Activated naive CD4-positive, alpha-beta T cell treated with anti-CD3 and anti-CD28 coated beads, Interleukin-2, amount 10 ng/mL, durations not matched to agents 7 days and 5 days (primary cell): ENCODE measurements around the gene DHCR24.

Experiments used
- CTCF ChIA-PET: fragments of 350-600 bp; sonication (Branson Sonifier 250); formaldehyde crosslinking; loops from one replicate; lab custom pipeline; 2021; ENCODE audit warnings: antibody characterized with exemption; lab: Charles Lee
- DNase-seq: peaks from one replicate; pipeline ENCODE4 v3.0.0-alpha.2; 2020
- H3K27ac Mint-ChIP-seq: one replicate; pipeline ENCODE4 v1.8.0; 2021; ENCODE audit warnings: mild to moderate bottlenecking, moderate library complexity, mixed read lengths
- H3K27me3 Mint-ChIP-seq: one replicate; pipeline ENCODE4 v1.8.0; 2021; ENCODE audit warnings: mild to moderate bottlenecking, mixed read lengths
- H3K36me3 Mint-ChIP-seq: one replicate; pipeline ENCODE4 v1.8.0; 2021; ENCODE audit warnings: mixed read lengths
- H3K4me1 Mint-ChIP-seq: one replicate; pipeline ENCODE4 v1.8.0; 2021; ENCODE audit warnings: mixed read lengths
- H3K4me3 Mint-ChIP-seq: one replicate; pipeline ENCODE4 v1.8.0; 2021; ENCODE audit warnings: mild to moderate bottlenecking, moderate library complexity, mixed read lengths
- H3K9me3 Mint-ChIP-seq: one replicate; pipeline ENCODE4 v1.8.0; 2021; ENCODE audit warnings: mixed read lengths

Gene DHCR24

GRCh38 chr1:54864460-54865208 is 22.4 kb downstream of the DHCR24 start:
- CTCF ChIA-PET = no interaction called here
- H3K4me3 Mint-ChIP-seq = no peak overlapping the region
- no peak for DNase-seq
- H3K27ac Mint-ChIP-seq = no peak overlapping the region
- H3K36me3 Mint-ChIP-seq = peaks cover 60% of the 10 kb centered on the region
- no peaks in the 10 kb centered on the region for H3K9me3 Mint-ChIP-seq
- no peaks in the 10 kb centered on the region for H3K4me1 Mint-ChIP-seq
- H3K27me3 Mint-ChIP-seq = no peaks in the 10 kb centered on the region

DNA sequence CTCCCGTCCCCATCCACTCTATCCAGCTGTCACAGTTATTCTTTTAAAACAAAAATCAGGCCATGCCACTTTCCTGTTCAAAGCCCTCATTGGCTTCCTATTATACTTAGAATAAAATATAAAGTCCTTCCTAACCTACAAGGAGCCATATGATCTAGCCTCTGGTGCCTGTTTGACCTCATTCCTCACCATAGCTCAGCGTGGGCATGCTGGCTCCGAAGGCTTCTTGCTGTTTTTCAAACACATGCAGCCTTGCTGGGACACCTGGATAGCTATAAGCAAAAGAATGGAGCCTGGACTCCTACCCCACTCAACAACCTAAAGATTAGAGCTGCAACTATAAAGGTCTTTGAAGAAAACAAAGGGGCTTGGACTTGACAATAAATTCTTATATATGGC is 23.7 kb downstream of the DHCR24 start:
- Mint-ChIP-seq H3K4me3 (no peak overlapping the region), H3K36me3 (peaks cover 55% of the 10 kb centered on the region), H3K9me3 (no peaks in the 10 kb centered on the region), H3K27ac (no peak overlapping the region), H3K4me1 (no peaks in the 10 kb centered on the region), H3K27me3 (no peaks in the 10 kb centered on the region)
- CTCF ChIA-PET = no interaction called here
- no peak for DNase-seq

DNA sequence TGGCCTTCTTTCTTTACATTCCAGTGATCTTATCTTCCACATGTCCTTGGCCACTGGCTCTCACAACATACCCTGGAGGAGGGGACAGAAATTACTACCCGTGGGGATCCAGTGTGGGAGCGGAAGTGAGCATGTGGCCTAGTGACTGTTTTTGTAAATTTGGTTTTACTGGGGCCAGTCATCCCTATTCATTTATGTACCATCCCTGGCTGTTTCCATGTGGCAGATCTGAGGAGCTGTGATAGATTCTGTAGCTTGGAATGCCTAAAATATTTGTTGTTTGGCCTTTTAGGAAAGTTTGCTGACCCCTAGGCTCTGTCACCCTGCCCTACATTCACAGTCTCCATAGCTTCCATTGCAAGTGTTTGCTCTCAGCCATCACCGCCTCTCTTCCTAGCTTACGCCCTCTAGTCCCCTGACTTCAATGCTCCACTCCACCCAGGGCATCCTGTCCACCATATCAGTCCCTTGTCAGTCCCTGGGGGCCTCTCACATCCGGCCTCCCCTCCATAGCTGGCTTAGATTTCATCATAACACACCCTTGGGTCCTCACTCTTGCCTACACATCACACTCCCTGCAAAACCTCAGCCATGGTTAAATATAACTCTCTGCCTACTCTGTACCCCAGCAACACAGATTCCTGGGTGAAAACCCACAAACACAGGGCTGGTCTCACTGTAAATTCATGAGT is 25.8 kb downstream of the DHCR24 start:
- Mint-ChIP-seq H3K4me1 (no peaks in the 10 kb centered on the region), H3K27me3 (no peaks in the 10 kb centered on the region), H3K27ac (no peak overlapping the region), H3K9me3 (no peaks in the 10 kb centered on the region), H3K36me3 (peaks cover 54% of the 10 kb centered on the region), H3K4me3 (no peak overlapping the region)
- no peak for DNase-seq
- CTCF ChIA-PET = no interaction called here

GRCh38 chr1:54859700-54860391 is 27.1 kb downstream of the DHCR24 start:
- Mint-ChIP-seq H3K9me3 (no peaks in the 10 kb centered on the region), H3K4me3 (no peak overlapping the region), H3K4me1 (no peaks in the 10 kb centered on the region), H3K36me3 (peaks cover 50% of the 10 kb centered on the region), H3K27me3 (no peaks in the 10 kb centered on the region), H3K27ac (no peak overlapping the region)
- DNase-seq = no peak
- CTCF ChIA-PET = no interaction called here

GRCh38 chr1:54857746-54858561 is 29.0 kb downstream of the DHCR24 start:
- Mint-ChIP-seq H3K27me3 (no peaks in the 10 kb centered on the region), H3K27ac (no peak overlapping the region), H3K4me3 (no peak overlapping the region), H3K36me3 (peaks cover 47% of the 10 kb centered on the region), H3K4me1 (no peaks in the 10 kb centered on the region), H3K9me3 (no peaks in the 10 kb centered on the region)
- CTCF ChIA-PET = interaction anchor here (1.3 kb wide), 1 partner anchor 87 kb away, joined by 3 read pairs; no protein-coding TSS in a partner anchor
- DNase-seq = no peak

GRCh38 chr1:54857141-54857540 is 29.9 kb downstream of the DHCR24 start:
- DNase-seq = no peak
- Mint-ChIP-seq H3K4me1 (no peaks in the 10 kb centered on the region), H3K27me3 (no peaks in the 10 kb centered on the region), H3K9me3 (no peaks in the 10 kb centered on the region), H3K36me3 (peaks cover 50% of the 10 kb centered on the region), H3K27ac (no peak overlapping the region), H3K4me3 (no peak overlapping the region)
- CTCF ChIA-PET = interaction anchor here (1.3 kb wide), 1 partner anchor 88 kb away, joined by 3 read pairs; no protein-coding TSS in a partner anchor

- Mint-ChIP-seq H3K4me3 (no peak overlapping the region), H3K27ac (no peak overlapping the region), H3K36me3 (peaks cover 42% of the 10 kb centered on the region), H3K27me3 (no peaks in the 10 kb centered on the region), H3K4me1 (no peaks in the 10 kb centered on the region), H3K9me3 (no peaks in the 10 kb centered on the region)
- no peak for DNase-seq
- CTCF ChIA-PET = interaction anchor here (0.8 kb wide), 1 partner anchor 44 kb away, joined by 3 read pairs; no protein-coding TSS in a partner anchor
Observed at GRCh38 chr1:54854381-54855020, 32.5 kb downstream of the DHCR24 start.

GRCh38 chr1:54853793-54854370 is 33.1 kb downstream of the DHCR24 start:
- H3K27me3 Mint-ChIP-seq = no peaks in the 10 kb centered on the region
- no peak for DNase-seq
- no peaks in the 10 kb centered on the region for H3K4me1 Mint-ChIP-seq
- H3K9me3 Mint-ChIP-seq = no peaks in the 10 kb centered on the region
- H3K36me3 Mint-ChIP-seq = peaks cover 41% of the 10 kb centered on the region
- no peak overlapping the region for H3K27ac Mint-ChIP-seq
- CTCF ChIA-PET = interaction anchor here (0.8 kb wide), 1 partner anchor 44 kb away, joined by 3 read pairs; no protein-coding TSS in a partner anchor
- no peak overlapping the region for H3K4me3 Mint-ChIP-seq

- Mint-ChIP-seq H3K27me3 (no peaks in the 10 kb centered on the region), H3K4me3 (no peak overlapping the region), H3K36me3 (peaks cover 42% of the 10 kb centered on the region), H3K4me1 (no peaks in the 10 kb centered on the region), H3K9me3 (no peaks in the 10 kb centered on the region), H3K27ac (no peak overlapping the region)
- no peak for DNase-seq
- CTCF ChIA-PET = no interaction called here
Observed at GRCh38 chr1:54853096-54853792, 33.8 kb downstream of the DHCR24 start.

GRCh38 chr1:54851936-54852524 is 35.0 kb downstream of the DHCR24 start:
- Mint-ChIP-seq H3K36me3 (peaks cover 42% of the 10 kb centered on the region), H3K4me3 (no peak overlapping the region), H3K9me3 (no peaks in the 10 kb centered on the region), H3K27ac (no peak overlapping the region), H3K4me1 (no peaks in the 10 kb centered on the region), H3K27me3 (no peaks in the 10 kb centered on the region)
- CTCF ChIA-PET = no interaction called here
- no peak for DNase-seq

DNA sequence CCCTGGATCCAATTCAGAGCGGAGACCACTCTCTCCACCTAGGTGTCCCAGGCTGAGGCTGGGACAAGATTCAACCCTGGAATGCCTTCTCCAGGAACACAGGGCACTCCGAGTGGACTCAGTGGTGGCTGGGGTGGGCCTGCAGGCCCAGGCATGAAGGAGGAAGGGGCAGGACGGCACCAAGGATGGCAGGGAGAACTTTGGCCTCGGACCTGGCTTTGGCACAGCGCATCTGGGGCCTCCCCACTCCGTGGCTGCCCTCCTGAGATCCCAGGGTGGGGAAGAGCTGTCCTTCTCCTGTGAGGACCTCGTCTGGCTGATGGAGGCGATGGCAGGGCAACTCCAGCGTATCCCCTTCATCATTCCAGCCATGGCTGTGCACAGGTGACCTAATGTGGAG is 35.6 kb downstream of the DHCR24 start:
- CTCF ChIA-PET = no interaction called here
- Mint-ChIP-seq H3K36me3 (peaks cover 37% of the 10 kb centered on the region), H3K4me1 (no peaks in the 10 kb centered on the region), H3K27ac (no peak overlapping the region), H3K9me3 (no peaks in the 10 kb centered on the region), H3K27me3 (no peaks in the 10 kb centered on the region), H3K4me3 (no peak overlapping the region)
- no peak for DNase-seq

- CTCF ChIA-PET = interaction anchor here (0.8 kb wide), 1 partner anchor 172 kb away, joined by 3 read pairs; no protein-coding TSS in a partner anchor
- Mint-ChIP-seq H3K4me1 (no peaks in the 10 kb centered on the region), H3K4me3 (no peak overlapping the region), H3K36me3 (peaks cover 37% of the 10 kb centered on the region), H3K9me3 (no peaks in the 10 kb centered on the region), H3K27me3 (no peaks in the 10 kb centered on the region), H3K27ac (no peak overlapping the region)
- DNase-seq = no peak
Observed at GRCh38 chr1:54850737-54851136, 36.3 kb downstream of the DHCR24 start.
